ENCODE results near the gene OR2W3.

The OR2W3 gene

DNA sequence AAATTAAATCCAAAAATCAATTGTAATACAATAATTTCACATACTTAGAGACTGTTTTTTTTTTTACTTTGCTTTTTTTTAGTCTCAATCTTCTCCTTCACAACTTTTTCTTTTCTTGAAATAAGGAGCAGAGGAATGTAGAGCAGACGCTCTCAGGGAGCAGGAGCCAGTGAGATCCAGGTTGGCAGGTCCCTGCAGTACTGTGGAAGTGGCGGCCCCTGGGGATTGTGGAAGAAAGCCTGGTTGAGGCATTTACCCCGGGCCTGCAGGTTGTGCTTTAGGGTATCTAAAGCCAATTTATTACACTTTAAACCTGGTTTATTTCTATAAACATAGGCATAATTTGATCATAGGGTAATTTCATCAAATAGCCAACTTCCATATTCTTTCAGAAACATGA is 28.6 kb downstream of the OR2W3 start:
- no peak for DNase-seq

DNA sequence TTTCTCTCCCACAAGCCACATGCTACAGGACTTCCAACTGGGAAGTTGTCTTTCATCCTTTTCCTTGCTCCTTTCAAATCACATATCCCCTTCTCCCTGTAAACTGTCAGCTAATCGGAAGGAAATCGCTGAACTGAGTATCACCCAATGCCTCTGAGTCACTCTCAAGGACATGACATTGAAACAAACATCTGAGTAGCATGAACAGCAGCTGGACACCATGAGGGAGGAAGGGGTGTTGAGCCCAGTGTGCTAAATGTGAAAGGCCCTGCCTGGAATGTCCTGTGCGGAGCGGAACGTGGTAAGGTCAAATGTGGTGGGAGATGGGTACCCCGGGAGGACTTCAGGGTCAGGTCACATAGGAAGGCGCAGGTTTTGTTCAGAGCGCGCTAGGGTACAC is 29.5 kb downstream of the OR2W3 start, which contains the start of gene OR2AJ1:
OR2AJ1 (plus strand) TSS at position 22 of the 400 bp plus-strand sequence. CDS start 8,880 bp downstream, outside the sequence.
- DNase-seq: no peak

DNA sequence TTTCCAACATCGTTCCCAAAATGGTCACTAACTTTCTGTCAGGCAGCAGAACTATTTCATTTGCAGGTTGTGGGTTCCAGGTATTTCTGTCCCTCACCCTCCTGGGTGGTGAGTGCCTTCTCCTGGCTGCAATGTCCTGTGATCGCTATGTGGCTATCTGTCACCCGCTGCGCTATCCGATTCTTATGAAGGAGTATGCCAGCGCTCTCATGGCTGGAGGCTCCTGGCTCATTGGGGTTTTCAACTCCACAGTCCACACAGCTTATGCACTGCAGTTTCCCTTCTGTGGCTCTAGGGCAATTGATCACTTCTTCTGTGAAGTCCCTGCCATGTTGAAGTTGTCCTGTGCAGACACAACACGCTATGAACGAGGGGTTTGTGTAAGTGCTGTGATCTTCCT is 38.6 kb downstream of the OR2W3 start:
- DNase-seq: no peak

DNA sequence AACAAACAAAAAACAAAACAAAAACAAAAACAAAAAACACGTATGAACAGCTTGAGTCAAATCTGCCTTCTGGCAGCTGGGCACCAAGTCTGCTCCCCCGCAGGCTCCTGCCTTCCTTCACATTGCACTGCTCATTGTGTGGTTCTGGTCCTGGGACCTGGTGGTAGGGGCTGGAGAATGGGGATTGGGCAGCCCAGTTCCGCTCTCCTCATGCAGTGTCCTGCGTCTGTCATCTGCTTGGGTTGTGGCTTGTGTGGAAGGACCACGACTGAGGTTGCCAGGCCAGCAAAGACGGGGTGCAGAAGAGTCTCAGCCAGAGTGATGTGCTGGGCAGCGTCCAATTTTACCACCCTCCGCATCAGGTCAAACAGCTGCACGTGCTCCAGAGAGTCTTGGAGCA is 40.4 kb downstream of the OR2W3 start:
- no peak for DNase-seq

DNA sequence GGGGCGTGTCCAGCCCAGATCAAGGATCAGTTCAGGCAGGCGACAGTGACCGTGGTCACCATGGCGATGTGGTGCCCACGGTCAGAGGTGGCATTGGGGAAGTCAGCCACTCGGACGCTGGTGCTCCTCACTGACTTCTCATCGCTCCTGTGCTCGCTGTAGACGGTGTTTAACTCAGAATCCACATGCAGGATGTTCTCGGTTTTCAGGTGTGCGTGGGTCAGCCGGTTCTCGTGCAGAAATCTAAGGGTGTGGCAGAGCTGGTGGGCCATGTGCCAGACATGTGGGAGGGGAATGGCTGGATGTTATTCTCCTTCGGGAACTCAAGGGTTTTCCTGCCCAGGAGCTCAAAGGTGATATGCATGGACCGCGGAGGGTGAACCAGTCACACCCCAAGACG is 41.0 kb downstream of the OR2W3 start:
- no peak for DNase-seq

DNA sequence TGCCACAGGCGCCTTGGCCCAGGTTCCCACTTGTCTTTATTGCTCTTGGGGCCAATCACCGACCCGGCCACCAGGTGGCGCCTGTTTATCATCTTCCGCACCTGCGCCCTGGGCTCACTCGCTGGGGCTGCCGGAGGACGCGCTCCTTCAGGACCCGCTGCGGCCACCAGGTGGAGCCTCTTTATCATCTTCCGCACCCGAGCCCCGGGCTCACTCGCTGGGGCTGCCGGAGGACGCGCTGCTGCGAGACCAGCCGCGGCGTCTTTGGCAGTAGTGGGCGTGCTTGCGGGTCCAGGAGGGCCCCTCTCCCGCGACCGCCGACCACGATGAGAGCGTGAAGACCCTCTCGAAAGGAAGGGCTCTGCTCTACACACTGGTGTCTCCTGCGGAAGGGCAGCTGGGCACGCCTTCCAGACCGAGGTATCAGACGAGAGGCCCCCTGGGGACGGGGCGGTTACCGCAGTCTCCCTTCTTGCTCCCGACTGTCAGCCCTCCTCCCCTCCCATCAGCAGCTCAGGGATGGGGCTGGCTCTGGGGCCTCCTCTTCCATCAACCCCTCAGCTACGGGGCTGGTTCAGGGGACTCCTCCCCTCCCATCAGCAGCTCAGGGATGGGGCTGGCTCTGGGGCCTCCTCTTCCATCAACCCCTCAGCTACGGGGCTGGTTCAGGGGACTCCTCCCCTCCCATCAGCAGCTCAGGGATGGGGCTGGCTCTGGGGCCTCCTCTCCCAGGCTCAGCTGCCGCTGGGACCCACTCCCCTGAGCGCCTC is 41.8 kb downstream of the OR2W3 start:
- DNase-seq: peak; percentile 15 to 96 (median 64)

DNA sequence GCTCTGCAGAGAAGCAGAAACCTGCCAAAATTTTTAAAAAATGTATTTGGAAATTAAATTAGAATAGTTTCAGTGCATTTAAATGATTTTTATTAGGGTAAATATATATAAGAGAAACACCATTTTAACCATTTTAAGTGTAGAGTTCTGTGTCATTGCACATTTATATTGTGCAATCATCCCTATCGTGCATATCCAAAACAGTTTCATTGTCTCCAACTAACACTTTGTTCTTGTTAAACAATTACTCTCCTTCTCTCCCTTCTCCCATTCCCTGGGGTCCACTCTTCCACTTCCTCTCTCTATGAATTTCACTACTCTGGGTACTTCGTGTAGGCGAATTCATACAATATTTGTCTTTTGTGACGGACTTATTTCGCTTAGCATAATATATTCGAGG is 47.2 kb downstream of the OR2W3 start:
- no peak for DNase-seq
